ENCODE measurements around the gene APC.

- no peak for TF ChIP-seq SUZ12 (IDR thresholded peaks at IDR 0.05)
- no peak for TF ChIP-seq FOXM1 (IDR thresholded peaks at IDR 0.05; ENCODE audit: borderline replicate concordance)
These were observed 29.5 kb upstream of the APC start for GRCh38 chr5:112708103-112708622.

All from HEK293T (cell line).